ENCODE data around the gene CAPN13. TPM values are rescaled to one million over a fixed set of nuclear protein-coding genes. Genes with fewer than 3 reads are reported as not detected.

The CAPN13 gene
- total and polyA plus RNA-seq, 2 experiments from 2014 or later, result 0.50 to 0.94 TPM

DNA sequence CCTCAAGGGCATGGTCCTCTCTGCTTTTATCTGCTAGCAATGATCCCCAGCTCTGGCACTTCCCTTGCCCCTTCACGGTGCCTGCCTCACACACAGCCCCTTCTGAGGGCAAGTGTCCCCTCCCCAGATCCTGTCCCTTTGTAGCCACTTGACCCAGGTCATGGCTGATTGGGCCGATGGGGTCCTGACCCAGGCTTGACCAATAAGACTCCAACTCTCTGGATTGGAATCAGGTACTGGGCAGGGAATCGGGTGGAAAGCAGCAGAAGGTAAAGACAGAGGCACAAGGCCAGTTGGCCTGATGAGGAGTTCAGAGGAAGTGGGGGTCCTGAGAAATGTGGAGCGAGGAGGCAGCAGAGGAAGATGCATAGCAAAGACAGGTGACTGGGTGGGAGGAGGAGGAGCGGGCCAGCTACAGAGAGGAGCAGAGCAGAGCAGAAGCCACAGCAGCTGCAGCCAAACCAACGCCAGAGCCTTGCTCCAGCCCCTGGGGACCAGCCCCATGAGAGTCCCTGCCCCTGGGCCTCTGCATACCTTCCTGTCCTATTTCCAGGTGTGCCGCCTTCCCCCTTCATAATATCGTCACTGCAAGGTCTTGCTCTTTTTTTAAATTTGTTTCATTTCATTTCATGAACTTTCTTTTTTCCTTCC lies 39.1 kb downstream of the CAPN13 start:
- no peak overlapping the region for H3K4me3 Mint-ChIP-seq
- no peak for ATAC-seq
- H3K4me2 ChIP-seq, result no peak overlapping the region
- H4K20me1 ChIP-seq (replicated peaks; ENCODE audit: insufficient read depth), result no peaks in the 10 kb centered on the region
- no peaks in the 10 kb centered on the region for H3K27me3 ChIP-seq (ENCODE audit: insufficient read depth)
- H3F3A ChIP-seq (replicated peaks; ENCODE audit: low read depth), result no peaks in the 10 kb centered on the region
- no peak for DNase-seq (ENCODE audit: low spot score)
- no peaks in the 10 kb centered on the region; the same call in 2 of the 3 replicates for H3K9me3 Mint-ChIP-seq
- peaks cover 6% of the 10 kb centered on the region for H3K27me3 Mint-ChIP-seq (ENCODE audit: insufficient read depth, low read depth, poor library complexity)
- H3K27ac ChIP-seq (ENCODE audit: low read depth), result no peak overlapping the region
- no peaks in the 10 kb centered on the region for H3K79me2 ChIP-seq (replicated peaks; ENCODE audit: insufficient read depth)
- no peak overlapping the region for H3K27ac Mint-ChIP-seq
- peaks cover 3% of the 10 kb centered on the region; the same call in 1 of the 3 replicates for H3K36me3 Mint-ChIP-seq (ENCODE audit: low read depth)
- TF ChIP-seq ZNF462 (CRISPR knock-in tag; IDR thresholded peaks at IDR 0.05) (no peak), CREB1 (CRISPR knock-in tag; IDR thresholded peaks at IDR 0.05; ENCODE audit: low read depth) (no peak), POLR2AphosphoS5 (IDR thresholded peaks at IDR 0.05; ENCODE audit: low read depth) (no peak), ETS1 (IDR thresholded peaks at IDR 0.05) (no peak), CTCF (conservative IDR thresholded peaks at IDR 0.05; ENCODE audit: low read depth in 2 of 2) (no peak), JUNB (IDR thresholded peaks at IDR 0.05; ENCODE audit: unreplicated experiment) (no peak), STAT1 (IDR thresholded peaks at IDR 0.05; ENCODE audit: unreplicated experiment) (no peak), EZH2 (IDR thresholded peaks at IDR 0.05; ENCODE audit: low read depth, unreplicated experiment) (no peak), EZH2phosphoT487 (IDR thresholded peaks at IDR 0.05; ENCODE audit: unreplicated experiment) (no peak), ZNF331 (CRISPR knock-in tag; IDR thresholded peaks at IDR 0.05; ENCODE audit: low read depth) (no peak), NANOG (IDR thresholded peaks at IDR 0.05; ENCODE audit: borderline replicate concordance) (no peak), ZNF114 (CRISPR knock-in tag; IDR thresholded peaks at IDR 0.05) (no peak)
- TF ChIP-seq, protein P1, sequence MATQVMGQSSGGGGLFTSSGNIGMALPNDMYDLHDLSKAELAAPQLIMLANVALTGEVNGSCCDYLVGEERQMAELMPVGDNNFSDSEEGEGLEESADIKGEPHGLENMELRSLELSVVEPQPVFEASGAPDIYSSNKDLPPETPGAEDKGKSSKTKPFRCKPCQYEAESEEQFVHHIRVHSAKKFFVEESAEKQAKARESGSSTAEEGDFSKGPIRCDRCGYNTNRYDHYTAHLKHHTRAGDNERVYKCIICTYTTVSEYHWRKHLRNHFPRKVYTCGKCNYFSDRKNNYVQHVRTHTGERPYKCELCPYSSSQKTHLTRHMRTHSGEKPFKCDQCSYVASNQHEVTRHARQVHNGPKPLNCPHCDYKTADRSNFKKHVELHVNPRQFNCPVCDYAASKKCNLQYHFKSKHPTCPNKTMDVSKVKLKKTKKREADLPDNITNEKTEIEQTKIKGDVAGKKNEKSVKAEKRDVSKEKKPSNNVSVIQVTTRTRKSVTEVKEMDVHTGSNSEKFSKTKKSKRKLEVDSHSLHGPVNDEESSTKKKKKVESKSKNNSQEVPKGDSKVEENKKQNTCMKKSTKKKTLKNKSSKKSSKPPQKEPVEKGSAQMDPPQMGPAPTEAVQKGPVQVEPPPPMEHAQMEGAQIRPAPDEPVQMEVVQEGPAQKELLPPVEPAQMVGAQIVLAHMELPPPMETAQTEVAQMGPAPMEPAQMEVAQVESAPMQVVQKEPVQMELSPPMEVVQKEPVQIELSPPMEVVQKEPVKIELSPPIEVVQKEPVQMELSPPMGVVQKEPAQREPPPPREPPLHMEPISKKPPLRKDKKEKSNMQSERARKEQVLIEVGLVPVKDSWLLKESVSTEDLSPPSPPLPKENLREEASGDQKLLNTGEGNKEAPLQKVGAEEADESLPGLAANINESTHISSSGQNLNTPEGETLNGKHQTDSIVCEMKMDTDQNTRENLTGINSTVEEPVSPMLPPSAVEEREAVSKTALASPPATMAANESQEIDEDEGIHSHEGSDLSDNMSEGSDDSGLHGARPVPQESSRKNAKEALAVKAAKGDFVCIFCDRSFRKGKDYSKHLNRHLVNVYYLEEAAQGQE (IDR thresholded peaks at IDR 0.05; ENCODE audit: unreplicated experiment), result no peak
- no peak overlapping the region for H2AFZ ChIP-seq
- H3K4me1 Mint-ChIP-seq, result peaks cover 7% of the 10 kb centered on the region
- H3K9me2 ChIP-seq (ENCODE audit: insufficient read depth), result no peaks in the 10 kb centered on the region
- no peaks in the 10 kb centered on the region for H3K4me1 ChIP-seq (ENCODE audit: insufficient read depth)
- H3K36me3 ChIP-seq (ENCODE audit: insufficient read depth), result no peaks in the 10 kb centered on the region
- H3K4me3 ChIP-seq, result no peak overlapping the region
